ENCODE results near the gene ENO3. TPM values are rescaled to one million over a fixed set of nuclear protein-coding genes. Genes with fewer than 3 reads are reported as not detected.

Gene ENO3
- polyA plus RNA-seq, 12 donors: 501 to 7,271 (median 1,745) TPM

- no peak for DNase-seq
Observed at GRCh38 chr17:4998732-4999429, 48.0 kb downstream of the ENO3 start.

- no peak for DNase-seq
Observed at GRCh38 chr17:4999430-5000093, 48.6 kb downstream of the ENO3 start.

GRCh38 chr17:5000237-5000639 is 49.3 kb downstream of the ENO3 start:
- no peak for DNase-seq

- DNase-seq: no peak
Observed at GRCh38 chr17:5002121-5002788, 51.3 kb downstream of the ENO3 start.

DNA sequence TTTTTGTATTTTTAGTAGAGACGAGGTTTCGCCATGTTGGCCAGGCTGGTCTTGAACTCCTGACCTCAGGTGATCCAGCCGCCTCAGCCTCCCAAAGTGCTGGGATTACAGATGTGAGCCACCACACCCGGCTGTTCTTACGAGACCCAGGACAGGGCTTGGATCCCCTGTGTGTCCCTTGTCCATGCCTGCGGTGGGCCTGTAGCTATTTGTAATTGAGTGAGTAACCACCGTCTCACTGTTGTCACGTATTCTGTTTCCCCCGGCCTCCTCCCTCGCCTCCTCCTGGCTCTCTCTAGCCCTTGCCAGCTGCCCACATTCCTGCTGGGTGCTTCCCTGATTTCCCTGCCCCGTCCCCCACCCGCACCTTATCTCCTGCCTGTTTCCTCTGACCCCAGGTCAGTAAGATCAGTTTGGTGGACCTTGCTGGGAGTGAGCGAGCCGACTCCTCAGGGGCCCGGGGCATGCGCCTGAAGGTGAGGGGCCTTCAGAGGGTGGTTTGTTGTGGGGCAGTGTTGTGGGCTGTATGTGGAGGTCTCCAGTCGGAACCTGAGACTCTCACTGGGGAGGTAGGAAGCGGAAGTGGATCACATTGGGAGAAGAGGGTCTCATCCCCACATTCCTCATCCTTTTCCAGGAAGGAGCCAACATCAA is 52.4 kb downstream of the ENO3 start:
- no peak for DNase-seq

Other genes with a start within 250 kb of the ENO3 start
- 10 to 100 TPM in 11 of 12 donors, not detected in 1; 26.2 to 56.6 (median 28.7) TPM for gene PELP1, start 247.0 kb upstream of the ENO3 start, polyA plus RNA-seq (ENCODE audit: insufficient read length in 12 of 12)
- 10 to 100 TPM in 11 of 12 donors, not detected in 1; 14.4 to 42.1 (median 18.9) TPM for gene ARRB2, start 240.5 kb upstream of the ENO3 start, polyA plus RNA-seq (ENCODE audit: insufficient read length in 12 of 12)
- gene MED11, start 219.7 kb upstream of the ENO3 start, polyA plus RNA-seq (ENCODE audit: insufficient read length in 12 of 12): 10 to 100 TPM in 11 of 12 donors, not detected in 1; 15.7 to 30.1 (median 16.5) TPM
- gene ZMYND15, start 211.3 kb upstream of the ENO3 start, polyA plus RNA-seq (ENCODE audit: insufficient read length in 12 of 12): under 1 TPM in 10 of 12 donors, not detected in 2; 0.08 to 0.68 (median 0.26) TPM
- 10 to 100 TPM in 1 of 12 donors, 1 to 10 TPM in 9, not detected in 2; 3.6 to 10.6 (median 4.4) TPM for gene CXCL16, start 211.2 kb upstream of the ENO3 start, polyA plus RNA-seq (ENCODE audit: insufficient read length in 12 of 12)
- gene TM4SF5, start 179.2 kb upstream of the ENO3 start, polyA plus RNA-seq (ENCODE audit: insufficient read length in 12 of 12): under 1 TPM in 1 of 12 donors, not detected in 11; 0.43 TPM
- 10 to 100 TPM in 1 of 12 donors, 1 to 10 TPM in 8, under 1 TPM in 1, not detected in 2; 0.86 to 10.1 (median 5.1) TPM for gene VMO1, start 164.8 kb upstream of the ENO3 start, polyA plus RNA-seq (ENCODE audit: insufficient read length in 12 of 12)
- 1 to 10 TPM in 1 of 12 donors, under 1 TPM in 9, not detected in 2; 0.35 to 1.1 (median 0.51) TPM for gene GLTPD2, start 162.2 kb upstream of the ENO3 start, polyA plus RNA-seq (ENCODE audit: insufficient read length in 12 of 12)
- 100 to 1,000 TPM in 1 of 12 donors, 10 to 100 TPM in 10, not detected in 1; 54.7 to 102 (median 94.2) TPM for gene PSMB6, start 155.0 kb upstream of the ENO3 start, polyA plus RNA-seq (ENCODE audit: insufficient read length in 12 of 12)
- gene PLD2, start 144.0 kb upstream of the ENO3 start, polyA plus RNA-seq (ENCODE audit: insufficient read length in 12 of 12): 10 to 100 TPM in 11 of 12 donors, not detected in 1; 19.6 to 47.2 (median 24.1) TPM
- 10 to 100 TPM in 11 of 12 donors, not detected in 1; 21.5 to 61.5 (median 28.0) TPM for gene MINK1, start 117.8 kb upstream of the ENO3 start, polyA plus RNA-seq (ENCODE audit: insufficient read length in 12 of 12)
- 1 to 10 TPM in 8 of 12 donors, under 1 TPM in 3, not detected in 1; 0.70 to 9.2 (median 1.2) TPM for gene C17orf107, start 51.6 kb upstream of the ENO3 start, polyA plus RNA-seq (ENCODE audit: insufficient read length in 12 of 12)
- gene CHRNE, start 48.0 kb upstream of the ENO3 start, polyA plus RNA-seq (ENCODE audit: insufficient read length in 12 of 12): 1 to 10 TPM in 11 of 12 donors, not detected in 1; 1.1 to 5.9 (median 1.6) TPM
- gene GP1BA, start 18.8 kb upstream of the ENO3 start, polyA plus RNA-seq (ENCODE audit: insufficient read length in 12 of 12): 1 to 10 TPM in 6 of 12 donors, under 1 TPM in 4, not detected in 2; 0.61 to 7.5 (median 1.1) TPM
- gene SLC25A11, start 11.1 kb upstream of the ENO3 start, polyA plus RNA-seq (ENCODE audit: insufficient read length in 12 of 12): 10 to 100 TPM in 11 of 12 donors, not detected in 1; 36.3 to 58.0 (median 46.4) TPM
- gene RNF167, start 10.9 kb upstream of the ENO3 start, polyA plus RNA-seq (ENCODE audit: insufficient read length in 12 of 12): 100 to 1,000 TPM in 1 of 12 donors, 10 to 100 TPM in 10, not detected in 1; 65.5 to 159 (median 73.9) TPM
- 100 to 1,000 TPM in 11 of 12 donors, not detected in 1; 260 to 767 (median 354) TPM for gene PFN1, start 2.6 kb upstream of the ENO3 start, polyA plus RNA-seq (ENCODE audit: insufficient read length in 12 of 12)
- gene SPAG7, start 16.7 kb downstream of the ENO3 start, polyA plus RNA-seq (ENCODE audit: insufficient read length in 12 of 12): 10 to 100 TPM in 11 of 12 donors, not detected in 1; 62.8 to 91.4 (median 84.4) TPM
- gene CAMTA2, start 36.6 kb downstream of the ENO3 start, polyA plus RNA-seq (ENCODE audit: insufficient read length in 12 of 12): 10 to 100 TPM in 11 of 12 donors, not detected in 1; 13.8 to 52.0 (median 23.3) TPM
- 1 to 10 TPM in 10 of 12 donors, not detected in 2; 3.1 to 6.8 (median 4.7) TPM for gene INCA1, start 46.4 kb downstream of the ENO3 start, polyA plus RNA-seq (ENCODE audit: insufficient read length in 12 of 12)
- 100 to 1,000 TPM in 5 of 12 donors, 10 to 100 TPM in 6, not detected in 1; 66.2 to 127 (median 92.7) TPM for gene KIF1C, start 46.8 kb downstream of the ENO3 start, polyA plus RNA-seq (ENCODE audit: insufficient read length in 12 of 12)
- gene SLC52A1, start 84.3 kb downstream of the ENO3 start, polyA plus RNA-seq (ENCODE audit: insufficient read length in 12 of 12): under 1 TPM in 9 of 12 donors, not detected in 3; 0.05 to 0.45 (median 0.20) TPM
- gene ZFP3, start 127.3 kb downstream of the ENO3 start, polyA plus RNA-seq (ENCODE audit: insufficient read length in 12 of 12): 10 to 100 TPM in 10 of 12 donors, 1 to 10 TPM in 1, not detected in 1; 7.8 to 16.5 (median 12.3) TPM
- gene ZNF232, start 160.8 kb downstream of the ENO3 start, polyA plus RNA-seq (ENCODE audit: insufficient read length in 12 of 12): 10 to 100 TPM in 10 of 12 donors, 1 to 10 TPM in 1, not detected in 1; 9.3 to 34.2 (median 11.8) TPM
- 10 to 100 TPM in 8 of 12 donors, 1 to 10 TPM in 3, not detected in 1; 5.7 to 36.2 (median 21.3) TPM for gene USP6, start 164.9 kb downstream of the ENO3 start, polyA plus RNA-seq (ENCODE audit: insufficient read length in 12 of 12)
- 10 to 100 TPM in 7 of 12 donors, 1 to 10 TPM in 4, not detected in 1; 9.2 to 16.3 (median 11.6) TPM for gene ZNF594, start 240.7 kb downstream of the ENO3 start, polyA plus RNA-seq (ENCODE audit: insufficient read length in 12 of 12)

Measured in muscle of arm (tissue), 12 donors.